IMR-90 (cell line): ENCODE results near the gene MGRN1.

Source experiments
- BHLHE40 ChIP-seq: fragments of 150-350 bp; IDR thresholded peaks from 2 replicates; pipeline ENCODE4 v1.6.1; 2016; ENCODE audit warnings: mild to moderate bottlenecking, low read depth, low read length
- RCOR1 ChIP-seq: IDR thresholded peaks from 2 replicates; pipeline ENCODE4 v1.6.1; 2012; ENCODE audit warnings: mild to moderate bottlenecking, low read length, improper control_type of control experiment; ENCODE audit not compliant: insufficient replicate concordance
- RFX5 ChIP-seq: IDR thresholded peaks from 2 replicates; pipeline ENCODE4 v1.8.0; 2012; ENCODE audit warnings: low read depth, mild to moderate bottlenecking, low read length, moderate library complexity
- TF ChIP-seq, protein P1 (sequence below): conservative IDR thresholded peaks from 2 replicates; pipeline ENCODE4 v1.5.1; 2012; ENCODE audit warnings: mild to moderate bottlenecking, low read depth, low read length, improper control_type of control experiment
- TF ChIP-seq, protein P2 (sequence below): fragments of 150-350 bp; IDR thresholded peaks from 2 replicates; pipeline ENCODE4 v1.6.1; 2016; ENCODE audit warnings: low read depth, mild to moderate bottlenecking, low read length, moderate library complexity, borderline replicate concordance

DNA sequence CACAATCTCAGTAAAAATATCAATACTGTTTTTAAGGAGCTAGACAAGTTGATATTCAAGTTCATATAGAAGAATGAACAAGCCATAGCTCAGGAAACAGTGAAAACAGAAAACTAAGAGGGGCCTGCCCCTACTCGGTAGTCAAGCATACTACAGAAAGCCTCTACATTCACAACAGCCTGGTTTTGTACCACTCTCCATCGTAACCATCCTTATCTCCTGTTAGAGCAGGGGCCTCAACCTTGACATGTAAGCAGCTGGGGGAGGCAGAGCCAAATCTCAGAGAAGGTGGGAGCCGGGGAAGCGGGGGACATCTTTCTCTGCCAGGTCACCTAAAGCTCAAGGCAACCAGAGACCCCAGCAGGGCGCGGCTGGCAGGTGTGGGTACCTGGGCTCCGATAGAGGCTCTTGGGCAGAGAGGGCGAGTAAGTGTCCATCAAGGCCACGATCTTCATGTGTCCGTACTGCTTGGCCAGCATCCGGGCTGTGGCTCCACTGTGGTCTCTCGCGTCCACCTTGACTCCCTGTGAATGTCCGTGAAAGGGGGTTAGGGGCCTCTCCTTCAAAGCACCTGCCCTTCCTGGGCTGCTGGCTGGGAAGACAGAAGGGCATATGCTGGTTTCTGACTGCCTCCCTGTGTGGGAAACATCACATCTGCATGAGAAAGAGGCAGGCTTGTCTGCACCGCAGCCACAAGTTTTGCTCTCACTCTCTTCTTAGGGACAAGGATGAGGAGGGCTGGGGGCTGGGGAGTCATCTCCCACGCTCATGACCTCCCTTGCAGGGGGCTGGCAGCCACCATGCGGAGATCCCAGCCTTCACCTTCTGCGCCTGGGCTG lies 89.3 kb downstream of the MGRN1 start:
- no peak for TF ChIP-seq RFX5
- TF ChIP-seq, protein P1, sequence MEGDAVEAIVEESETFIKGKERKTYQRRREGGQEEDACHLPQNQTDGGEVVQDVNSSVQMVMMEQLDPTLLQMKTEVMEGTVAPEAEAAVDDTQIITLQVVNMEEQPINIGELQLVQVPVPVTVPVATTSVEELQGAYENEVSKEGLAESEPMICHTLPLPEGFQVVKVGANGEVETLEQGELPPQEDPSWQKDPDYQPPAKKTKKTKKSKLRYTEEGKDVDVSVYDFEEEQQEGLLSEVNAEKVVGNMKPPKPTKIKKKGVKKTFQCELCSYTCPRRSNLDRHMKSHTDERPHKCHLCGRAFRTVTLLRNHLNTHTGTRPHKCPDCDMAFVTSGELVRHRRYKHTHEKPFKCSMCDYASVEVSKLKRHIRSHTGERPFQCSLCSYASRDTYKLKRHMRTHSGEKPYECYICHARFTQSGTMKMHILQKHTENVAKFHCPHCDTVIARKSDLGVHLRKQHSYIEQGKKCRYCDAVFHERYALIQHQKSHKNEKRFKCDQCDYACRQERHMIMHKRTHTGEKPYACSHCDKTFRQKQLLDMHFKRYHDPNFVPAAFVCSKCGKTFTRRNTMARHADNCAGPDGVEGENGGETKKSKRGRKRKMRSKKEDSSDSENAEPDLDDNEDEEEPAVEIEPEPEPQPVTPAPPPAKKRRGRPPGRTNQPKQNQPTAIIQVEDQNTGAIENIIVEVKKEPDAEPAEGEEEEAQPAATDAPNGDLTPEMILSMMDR, result no peak
- TF ChIP-seq, protein P2, sequence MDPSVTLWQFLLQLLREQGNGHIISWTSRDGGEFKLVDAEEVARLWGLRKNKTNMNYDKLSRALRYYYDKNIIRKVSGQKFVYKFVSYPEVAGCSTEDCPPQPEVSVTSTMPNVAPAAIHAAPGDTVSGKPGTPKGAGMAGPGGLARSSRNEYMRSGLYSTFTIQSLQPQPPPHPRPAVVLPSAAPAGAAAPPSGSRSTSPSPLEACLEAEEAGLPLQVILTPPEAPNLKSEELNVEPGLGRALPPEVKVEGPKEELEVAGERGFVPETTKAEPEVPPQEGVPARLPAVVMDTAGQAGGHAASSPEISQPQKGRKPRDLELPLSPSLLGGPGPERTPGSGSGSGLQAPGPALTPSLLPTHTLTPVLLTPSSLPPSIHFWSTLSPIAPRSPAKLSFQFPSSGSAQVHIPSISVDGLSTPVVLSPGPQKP, result no peak
- TF ChIP-seq BHLHE40, result no peak
- TF ChIP-seq RCOR1, result no peak
